Effector memory CD4-positive, alpha-beta T cell (primary cell): ENCODE measurements around the gene DOCK8.

Source experiments
- DNase-seq, 3 donors: peaks; one replicate each; pipeline ENCODE4 v3.0.0-alpha.2; 2020
- H3K27ac ChIP-seq: 2 replicates; pipeline ENCODE4 v1.7.0; 2013; ENCODE audit warnings: mild to moderate bottlenecking, low read length, moderate library complexity; ENCODE audit not compliant: insufficient read depth, poor library complexity, severe bottlenecking
- H3K27me3 ChIP-seq: replicated peaks from 2 replicates; pipeline ENCODE4 v1.7.0; 2013; ENCODE audit warnings: mild to moderate bottlenecking, low read length; ENCODE audit not compliant: insufficient read depth, control insufficient read depth, poor library complexity, severe bottlenecking
- H3K36me3 ChIP-seq: 2 replicates; pipeline ENCODE4 v1.7.0; 2013; ENCODE audit warnings: mild to moderate bottlenecking, low read length, moderate library complexity; ENCODE audit not compliant: control insufficient read depth, insufficient read depth
- H3K4me1 ChIP-seq: 2 replicates; pipeline ENCODE4 v1.7.0; 2013; ENCODE audit warnings: low read length, mild to moderate bottlenecking; ENCODE audit not compliant: control insufficient read depth, insufficient read depth, poor library complexity, severe bottlenecking
- H3K4me3 ChIP-seq: 2 replicates; pipeline ENCODE4 v1.7.0; 2013; ENCODE audit warnings: low read length, low read depth, mild to moderate bottlenecking; ENCODE audit not compliant: insufficient read depth, poor library complexity, severe bottlenecking
- H3K9me3 ChIP-seq: 2 replicates; pipeline ENCODE4 v1.7.0; 2013; ENCODE audit warnings: mild to moderate bottlenecking, low read length, moderate library complexity; ENCODE audit not compliant: control insufficient read depth

DOCK8 gene

GRCh38 chr9:281741-282645, 67.3 kb downstream of the DOCK8 start:
- Histone ChIP-seq H3K27me3 (no peaks in the 10 kb centered on the region), H3K36me3 (peaks cover 26% of the 10 kb centered on the region), H3K9me3 (no peaks in the 10 kb centered on the region), H3K27ac (peak overlapping the region; percentile 62), H3K4me1 (peaks cover 54% of the 10 kb centered on the region), H3K4me3 (peak overlapping the region; percentile 20)
- DNase-seq, result no peak

- Histone ChIP-seq H3K9me3 (no peaks in the 10 kb centered on the region), H3K36me3 (peaks cover 49% of the 10 kb centered on the region), H3K27ac (no peak overlapping the region), H3K4me3 (no peak overlapping the region), H3K4me1 (peaks cover 16% of the 10 kb centered on the region), H3K27me3 (no peaks in the 10 kb centered on the region)
- no peak for DNase-seq
Measured at GRCh38 chr9:286071-286740, 71.5 kb downstream of the DOCK8 start.

GRCh38 chr9:289121-289520, 74.5 kb downstream of the DOCK8 start:
- Histone ChIP-seq H3K4me1 (no peaks in the 10 kb centered on the region), H3K27me3 (no peaks in the 10 kb centered on the region), H3K4me3 (no peak overlapping the region), H3K36me3 (peaks cover 61% of the 10 kb centered on the region), H3K27ac (no peak overlapping the region), H3K9me3 (no peaks in the 10 kb centered on the region)
- DNase-seq, result no peak

GRCh38 chr9:292915-293314, 78.2 kb downstream of the DOCK8 start:
- H3K36me3 ChIP-seq, result peaks cover 63% of the 10 kb centered on the region
- H3K27ac ChIP-seq, result no peak overlapping the region
- no peak overlapping the region for H3K4me3 ChIP-seq

GRCh38 chr9:295576-295975, 80.9 kb downstream of the DOCK8 start:
- Histone ChIP-seq H3K4me3 (no peak overlapping the region), H3K27ac (no peak overlapping the region), H3K4me1 (peaks cover 5% of the 10 kb centered on the region), H3K9me3 (no peaks in the 10 kb centered on the region), H3K27me3 (no peaks in the 10 kb centered on the region), H3K36me3 (peaks cover 59% of the 10 kb centered on the region)
- no peak for DNase-seq

More at GRCh38 chr9:292915-293314, 78.2 kb downstream of the DOCK8 start:
- Histone ChIP-seq H3K4me1 (peaks cover 5% of the 10 kb centered on the region), H3K9me3 (no peaks in the 10 kb centered on the region), H3K27me3 (no peaks in the 10 kb centered on the region)
- DNase-seq, result no peak

GRCh38 chr9:296411-296810, 81.7 kb downstream of the DOCK8 start:
- Histone ChIP-seq H3K4me1 (peaks cover 5% of the 10 kb centered on the region), H3K27me3 (no peaks in the 10 kb centered on the region), H3K4me3 (no peak overlapping the region), H3K9me3 (no peaks in the 10 kb centered on the region), H3K27ac (no peak overlapping the region), H3K36me3 (peaks cover 53% of the 10 kb centered on the region)
- no peak for DNase-seq

GRCh38 chr9:297104-297972, 82.7 kb downstream of the DOCK8 start:
- H3K27ac ChIP-seq, result peak overlapping the region; percentile 41
- H3K27me3 ChIP-seq, result no peaks in the 10 kb centered on the region
- no peak for DNase-seq
- peaks cover 49% of the 10 kb centered on the region for H3K36me3 ChIP-seq
- peaks cover 5% of the 10 kb centered on the region for H3K4me1 ChIP-seq
- no peaks in the 10 kb centered on the region for H3K9me3 ChIP-seq
- no peak overlapping the region for H3K4me3 ChIP-seq

GRCh38 chr9:303502-303901, 88.8 kb downstream of the DOCK8 start:
- H3K27ac ChIP-seq, result peak overlapping the region; percentile 19
- no peaks in the 10 kb centered on the region for H3K9me3 ChIP-seq
- H3K27me3 ChIP-seq, result no peaks in the 10 kb centered on the region
- DNase-seq, result no peak
- H3K4me3 ChIP-seq, result no peak overlapping the region
- H3K4me1 ChIP-seq, result no peaks in the 10 kb centered on the region
- H3K36me3 ChIP-seq, result peaks cover 49% of the 10 kb centered on the region

- H3K27me3 ChIP-seq, result no peaks in the 10 kb centered on the region
- no peak for DNase-seq
- H3K9me3 ChIP-seq, result no peaks in the 10 kb centered on the region
- peaks cover 46% of the 10 kb centered on the region for H3K36me3 ChIP-seq
- peak overlapping the region; percentile 67 for H3K27ac ChIP-seq
- H3K4me1 ChIP-seq, result no peaks in the 10 kb centered on the region
- H3K4me3 ChIP-seq, result no peak overlapping the region
Measured at GRCh38 chr9:304106-304505, 89.4 kb downstream of the DOCK8 start.
